NOMO-1 treated with dmso at 0.1 percent for 144 hours (cell line): ENCODE results near the gene SNX30.

Source experiments
- DNase-seq: peaks from one replicate; lab custom pipeline; 2025; ENCODE audit not compliant: unreplicated experiment; lab: John Stamatoyannopoulos, UW

The SNX30 gene

DNA sequence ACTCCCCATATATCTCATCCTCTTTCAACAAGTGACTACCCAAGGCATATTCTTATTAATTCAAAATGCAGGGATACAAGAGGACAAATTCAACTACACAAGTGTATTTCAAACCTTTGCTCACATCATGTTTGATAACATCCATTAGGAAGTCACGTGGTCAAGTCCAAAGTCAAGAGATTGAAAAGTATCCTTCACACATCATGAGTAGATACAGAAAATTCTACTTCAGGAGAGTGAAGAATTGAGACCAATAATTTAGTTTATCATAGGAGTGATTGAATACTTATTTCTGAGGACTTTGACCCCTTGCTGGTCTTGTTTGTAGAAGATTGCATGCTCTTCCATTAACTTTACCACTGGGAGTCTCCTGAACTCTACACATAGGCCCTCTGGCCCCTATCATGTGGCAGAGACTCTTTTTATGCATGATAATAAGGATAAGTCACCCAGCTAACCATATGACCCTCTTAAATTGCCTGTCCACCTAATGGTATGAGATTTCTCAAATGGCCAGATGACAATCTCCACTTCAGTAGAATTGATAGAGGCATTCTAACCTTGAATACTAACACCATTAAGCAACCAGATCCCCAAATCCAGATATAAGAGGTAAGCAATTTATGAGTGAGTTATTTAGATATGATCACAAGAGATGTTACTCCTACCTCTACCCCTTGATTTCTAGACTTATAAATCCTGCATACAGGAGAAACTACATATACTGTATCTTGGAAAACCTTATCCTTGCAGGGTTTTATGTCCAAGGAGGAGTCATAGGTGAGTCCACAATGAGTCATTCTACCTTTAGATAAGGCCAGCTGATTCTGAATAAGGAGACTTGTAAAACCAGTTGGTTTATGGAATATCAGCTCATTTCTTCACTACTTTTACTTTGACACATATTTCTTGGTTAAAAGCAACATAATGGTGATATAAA is 166.8 kb downstream of the SNX30 start:
- DNase-seq = no peak

DNA sequence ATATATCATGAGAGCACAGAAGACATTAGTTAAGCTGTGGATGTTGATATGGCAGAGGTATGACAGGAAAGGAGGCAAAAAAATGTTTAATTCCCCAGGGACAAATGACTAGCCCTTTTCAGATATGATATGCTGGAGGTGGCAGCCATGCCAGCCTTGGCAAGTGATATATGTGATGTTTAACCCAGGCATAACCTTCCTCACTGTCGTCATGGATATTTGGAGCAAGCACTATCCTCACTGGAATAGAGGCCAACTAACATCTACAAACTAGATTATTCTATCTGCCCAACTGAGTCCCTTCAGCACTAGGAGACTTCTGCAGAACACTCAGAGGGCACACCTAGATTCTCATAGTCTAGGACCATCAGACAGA is 167.4 kb downstream of the SNX30 start:
- no peak for DNase-seq

DNA sequence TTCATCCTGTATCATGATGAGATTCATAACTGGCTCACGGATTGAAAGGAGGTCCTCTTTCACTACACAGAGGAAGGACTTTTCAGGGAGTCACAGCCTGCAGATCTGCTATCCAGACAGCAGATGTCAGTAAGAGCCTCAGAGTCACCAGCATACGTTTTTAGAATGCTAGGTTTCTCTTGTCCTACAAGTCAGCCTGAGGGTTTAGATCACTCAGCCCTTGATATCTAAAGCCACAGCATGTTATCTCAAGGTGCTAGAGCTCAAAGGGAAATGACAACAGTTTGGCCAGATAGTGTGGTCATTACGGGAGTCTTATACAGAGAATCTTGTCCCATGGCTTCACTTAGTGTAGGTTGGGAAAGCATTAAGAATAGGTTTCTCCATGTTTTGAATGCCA is 171.0 kb downstream of the SNX30 start:
- no peak for DNase-seq
